Body of pancreas (tissue), 4 donors: ENCODE data around the gene GPR35.

ENCODE experiments used
- POLR2A ChIP-seq, 3 donors: fragments of 450-650 bp; IDR thresholded peaks; one replicate each; pipeline ENCODE4 v1.6.1; 2016; ENCODE audit warnings: antibody characterized with exemption in 3 of 3, mild to moderate bottlenecking in 2 of 3
- TF ChIP-seq, protein P1 (sequence below), 7 experiments: fragments of 450-650 bp in 4 of 7; fragments of 200-600 bp in 3 of 7; sonication (generic) in 3 of 7; IDR thresholded peaks; one replicate each; pipeline ENCODE4 v1.5.1; 2016 to 2019; ENCODE audit warnings: antibody characterized with exemption in 7 of 7

- TF ChIP-seq, protein P1, sequence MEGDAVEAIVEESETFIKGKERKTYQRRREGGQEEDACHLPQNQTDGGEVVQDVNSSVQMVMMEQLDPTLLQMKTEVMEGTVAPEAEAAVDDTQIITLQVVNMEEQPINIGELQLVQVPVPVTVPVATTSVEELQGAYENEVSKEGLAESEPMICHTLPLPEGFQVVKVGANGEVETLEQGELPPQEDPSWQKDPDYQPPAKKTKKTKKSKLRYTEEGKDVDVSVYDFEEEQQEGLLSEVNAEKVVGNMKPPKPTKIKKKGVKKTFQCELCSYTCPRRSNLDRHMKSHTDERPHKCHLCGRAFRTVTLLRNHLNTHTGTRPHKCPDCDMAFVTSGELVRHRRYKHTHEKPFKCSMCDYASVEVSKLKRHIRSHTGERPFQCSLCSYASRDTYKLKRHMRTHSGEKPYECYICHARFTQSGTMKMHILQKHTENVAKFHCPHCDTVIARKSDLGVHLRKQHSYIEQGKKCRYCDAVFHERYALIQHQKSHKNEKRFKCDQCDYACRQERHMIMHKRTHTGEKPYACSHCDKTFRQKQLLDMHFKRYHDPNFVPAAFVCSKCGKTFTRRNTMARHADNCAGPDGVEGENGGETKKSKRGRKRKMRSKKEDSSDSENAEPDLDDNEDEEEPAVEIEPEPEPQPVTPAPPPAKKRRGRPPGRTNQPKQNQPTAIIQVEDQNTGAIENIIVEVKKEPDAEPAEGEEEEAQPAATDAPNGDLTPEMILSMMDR (IDR thresholded peaks at IDR 0.05) = no peak
- TF ChIP-seq POLR2A (IDR thresholded peaks at IDR 0.05) = no peak
These were observed 46.9 kb downstream of the GPR35 start for GRCh38 chr2:240672076-240672700.
